Retinal pigment epithelial cell (primary cell): ENCODE measurements around the gene RAB35.

ENCODE experiments used
- DNase-seq: peaks from one replicate; pipeline ENCODE4 v3.0.0-alpha.2; 2010; ENCODE audit warnings: low read depth
- H3K4me3 ChIP-seq: 2 replicates; pipeline ENCODE4 v1.5.1; 2011; ENCODE audit warnings: mild to moderate bottlenecking, low read length, control low read depth, moderate library complexity
- CTCF ChIP-seq: conservative IDR thresholded peaks from 2 replicates; pipeline ENCODE4 v1.5.1; 2011; ENCODE audit warnings: low read depth, low read length, control low read depth, inconsistent platforms

Gene RAB35

GRCh38 chr12:120078868-120079267 is 37.7 kb downstream of the RAB35 start:
- TF ChIP-seq CTCF = no peak
- H3K4me3 ChIP-seq = no peak overlapping the region
- no peak for DNase-seq

- DNase-seq = no peak
- H3K4me3 ChIP-seq = no peak overlapping the region
- TF ChIP-seq CTCF = no peak
Observed at GRCh38 chr12:120077260-120077659, 39.3 kb downstream of the RAB35 start.

- TF ChIP-seq CTCF = no peak
- no peak for DNase-seq
- no peak overlapping the region for H3K4me3 ChIP-seq
Observed at GRCh38 chr12:120076651-120077050, 39.9 kb downstream of the RAB35 start.

- no peak for DNase-seq
- no peak for TF ChIP-seq CTCF
- no peak overlapping the region for H3K4me3 ChIP-seq
Observed at GRCh38 chr12:120075034-120075616, 41.4 kb downstream of the RAB35 start.

- H3K4me3 ChIP-seq = no peak overlapping the region
- no peak for TF ChIP-seq CTCF
- no peak for DNase-seq
Observed at GRCh38 chr12:120072472-120073249, 43.9 kb downstream of the RAB35 start.

- no peak for TF ChIP-seq CTCF
- DNase-seq = no peak
- no peak overlapping the region for H3K4me3 ChIP-seq
Observed at GRCh38 chr12:120071493-120072020, 45.0 kb downstream of the RAB35 start.

- DNase-seq = no peak
- TF ChIP-seq CTCF = no peak
- no peak overlapping the region for H3K4me3 ChIP-seq
Observed at GRCh38 chr12:120069278-120069677, 47.3 kb downstream of the RAB35 start.
